HepG2 (cell line): ENCODE data around the gene RAB35. TPM values are rescaled to one million over a fixed set of nuclear protein-coding genes. Genes with fewer than 3 reads are reported as not detected.

Experiments used
- HMGXB3 ChIP-seq: sonication (generic); formaldehyde crosslinking; IDR thresholded peaks from 2 replicates; pipeline ENCODE4 v1.4.0; 2020; ENCODE audit warnings: missing genetic modification reagents, borderline replicate concordance
- HNF1A ChIP-seq, 2 experiments: sonication (generic) in 1 of 2; formaldehyde crosslinking in 1 of 2; IDR thresholded peaks; 2 replicates each; pipeline versions ENCODE4 v1.4.0 to v1.6.1; 2016 to 2020; ENCODE audit warnings: borderline replicate concordance in 1 of 2, low read depth in 1 of 2, mild to moderate bottlenecking in 1 of 2, missing genetic modification reagents in 1 of 2
- KLF13 ChIP-seq: sonication (generic); formaldehyde crosslinking; IDR thresholded peaks from 2 replicates; pipeline ENCODE4 v1.4.0; 2020; ENCODE audit warnings: mild to moderate bottlenecking, missing genetic modification reagents
- MAF1 ChIP-seq: sonication (generic); formaldehyde crosslinking; IDR thresholded peaks from 2 replicates; pipeline ENCODE4 v1.5.0; 2020; ENCODE audit warnings: missing genetic modification reagents, borderline replicate concordance
- PITX1 ChIP-seq: sonication (generic); formaldehyde crosslinking; IDR thresholded peaks from 2 replicates; pipeline ENCODE4 v1.5.1; 2020; ENCODE audit warnings: mild to moderate bottlenecking, missing genetic modification reagents
- SMAD9 ChIP-seq: sonication (generic); formaldehyde crosslinking; IDR thresholded peaks from 2 replicates; pipeline ENCODE4 v1.5.1; 2020; ENCODE audit warnings: mild to moderate bottlenecking, missing genetic modification reagents
- TBP ChIP-seq: sonication (generic); formaldehyde crosslinking; IDR thresholded peaks from 2 replicates; pipeline ENCODE4 v1.5.0; 2020; ENCODE audit warnings: missing genetic modification reagents
- TCF7L2 ChIP-seq: IDR thresholded peaks from 2 replicates; pipeline ENCODE4 v1.6.1; 2011; ENCODE audit warnings: mild to moderate bottlenecking, low read depth, low read length, moderate library complexity
- ZBTB49 ChIP-seq: sonication (generic); formaldehyde crosslinking; IDR thresholded peaks from 2 replicates; pipeline ENCODE4 v1.4.0; 2020; ENCODE audit warnings: missing genetic modification reagents, borderline replicate concordance
- ZFX ChIP-seq: sonication (generic); formaldehyde crosslinking; IDR thresholded peaks from 2 replicates; pipeline ENCODE4 v1.4.0; 2020; ENCODE audit warnings: mild to moderate bottlenecking, low read depth, missing genetic modification reagents, moderate library complexity
- ZNF124 ChIP-seq: sonication (generic); formaldehyde crosslinking; IDR thresholded peaks from 2 replicates; pipeline ENCODE4 v1.4.0; 2020; ENCODE audit warnings: missing genetic modification reagents
- ZNF17 ChIP-seq: sonication (generic); formaldehyde crosslinking; IDR thresholded peaks from 2 replicates; pipeline ENCODE4 v1.5.0; 2020; ENCODE audit warnings: mild to moderate bottlenecking, missing genetic modification reagents
- ZNF709 ChIP-seq: sonication (generic); formaldehyde crosslinking; IDR thresholded peaks from 2 replicates; pipeline ENCODE4 v1.5.0; 2020; ENCODE audit warnings: mild to moderate bottlenecking, missing genetic modification reagents
- ZNF710 ChIP-seq: sonication (generic); formaldehyde crosslinking; IDR thresholded peaks from 2 replicates; pipeline ENCODE4 v1.5.0; 2020; ENCODE audit warnings: mild to moderate bottlenecking, missing genetic modification reagents, borderline replicate concordance
- ZNF777 ChIP-seq: sonication (generic); formaldehyde crosslinking; IDR thresholded peaks from 2 replicates; pipeline ENCODE4 v1.4.0; 2020; ENCODE audit warnings: missing genetic modification reagents
- polyA plus RNA-seq, 8 experiments: library from polyadenylated mRNA; depleted of rRNA in 3 of 8; stranded (reverse) in 7 of 8; unstranded in 1 of 8; fragments of >200 nt; fragmentation: Illumina TruSeq in 4 of 8; extraction: Trizol in 4 of 8; gene quantifications; 2 replicates each; pipeline versions ENCODE4 v1.2.1 to v1.2.3, GENCODE V29; 2011 to 2016; ENCODE audit warnings: low read depth in 4 of 8, missing spikeins in 1 of 8, mixed read lengths in 1 of 8; ENCODE audit not compliant: insufficient read depth in 1 of 8
- total RNA-seq, 5 experiments: library from RNA; depleted of rRNA; stranded (reverse); fragments of >200 nt; fragmentation: Illumina TruSeq; extraction: Trizol; gene quantifications; 2 replicates each; pipeline ENCODE4 v1.2.3, GENCODE V29; 2016; ENCODE audit warnings: low read depth in 1 of 5

The RAB35 gene
- total and polyA plus RNA-seq, 2 of the 13 experiments (the other 11 are each of a cell fraction or from before 2014, with no cell fraction given) = 25.2 to 29.1 TPM

GRCh38 chr12:120121766-120122293, 5.3 kb upstream of the RAB35 start (continued):
- no peak for TF ChIP-seq ZNF777 (CRISPR knock-in tag)
- no peak for TF ChIP-seq HNF1A (IDR thresholded peaks at IDR 0.05; ENCODE audit: low read depth)
- TF ChIP-seq HNF1A (CRISPR knock-in tag; IDR thresholded peaks at IDR 0.05; ENCODE audit: borderline replicate concordance) = no peak
- TF ChIP-seq ZNF124 (CRISPR knock-in tag) = no peak
- no peak for TF ChIP-seq ZNF709 (CRISPR knock-in tag)
- TF ChIP-seq TBP = no peak
- TF ChIP-seq MAF1 (CRISPR knock-in tag) = no peak
- peak; percentile 52; the same call in 1 of the 2 replicates for TF ChIP-seq PITX1 (CRISPR knock-in tag)
- no peak for TF ChIP-seq KLF13 (CRISPR knock-in tag)
- TF ChIP-seq ZNF710 (CRISPR knock-in tag) = no peak
- no peak for TF ChIP-seq ZNF17 (CRISPR knock-in tag)
- TF ChIP-seq ZBTB49 (CRISPR knock-in tag) = no peak
- TF ChIP-seq SMAD9 (CRISPR knock-in tag) = no peak
- TF ChIP-seq ZFX = no peak
- TF ChIP-seq TCF7L2 = no peak
- no peak for TF ChIP-seq HMGXB3 (CRISPR knock-in tag)
